Peyer's patch (tissue), 4 donors: Measurements from ENCODE around the gene BRCC3. TPM values are rescaled to one million over a fixed set of nuclear protein-coding genes. Genes with fewer than 3 reads are reported as not detected.
A peak's percentile ranks its signal among the peaks of the same experiment; 100 is the strongest.

Source experiments
- DNase-seq, 3 donors: peaks; one replicate each; pipeline ENCODE4 v3.0.0-alpha.2; 2017 to 2019
- H3K27ac ChIP-seq, 4 donors: fragments of 200-600 bp; sonication (generic); one replicate each; pipeline ENCODE4 v1.5.1; 2016 to 2019
- H3K27me3 ChIP-seq, 2 donors: fragments of 200-600 bp; sonication (generic); one replicate each; pipeline ENCODE4 v1.5.1; 2019
- H3K36me3 ChIP-seq, 3 donors: fragments of 200-600 bp; sonication (generic); one replicate each; pipeline ENCODE4 v1.5.1; 2016 to 2019
- H3K4me1 ChIP-seq, 4 donors: fragments of 200-600 bp; sonication (generic); one replicate each; pipeline ENCODE4 v1.5.1; 2016 to 2019
- H3K4me3 ChIP-seq, 4 donors: fragments of 200-600 bp; sonication (generic); 1 replicate in 3 of 4; 2 replicates in 1 of 4; pipeline ENCODE4 v1.5.1; 2016 to 2019; ENCODE audit warnings: mild to moderate bottlenecking in 1 of 4
- H3K9me3 ChIP-seq, 4 donors: fragments of 200-600 bp; sonication (generic); one replicate each; pipeline ENCODE4 v1.5.1; 2016 to 2019; ENCODE audit warnings: mild to moderate bottlenecking in 1 of 4
- CTCF ChIP-seq, 6 experiments: fragments of 450-650 bp in 4 of 6; fragments of 200-600 bp in 2 of 6; sonication (generic) in 1 of 6; IDR thresholded peaks; one replicate each; pipeline ENCODE4 v1.5.1; 2017 to 2019; ENCODE audit warnings: antibody characterized with exemption in 6 of 6, mild to moderate bottlenecking in 3 of 6, moderate library complexity in 1 of 6
- POLR2A ChIP-seq, 2 donors: fragments of 450-650 bp; IDR thresholded peaks; one replicate each; pipeline ENCODE4 v1.5.1; 2017; ENCODE audit warnings: antibody characterized with exemption in 2 of 2, mild to moderate bottlenecking in 2 of 2, moderate library complexity in 2 of 2
- total RNA-seq, 4 donors: library from RNA; depleted of rRNA; stranded (reverse); fragments of >200 nt; gene quantifications; one replicate each; pipeline ENCODE4 v1.1.0, GENCODE V29; 2016

BRCC3 gene
- total RNA-seq, 4 donors from 2014 or later = 14.7 to 24.8 (median 18.6) TPM

- H3K4me1 ChIP-seq = no peaks in the 10 kb centered on the region
- H3K9me3 ChIP-seq = no peaks in the 10 kb centered on the region
- no peaks in the 10 kb centered on the region for H3K36me3 ChIP-seq
- DNase-seq = no peak
- no peak overlapping the region for H3K27ac ChIP-seq
- H3K27me3 ChIP-seq = no peaks in the 10 kb centered on the region
- no peak for TF ChIP-seq POLR2A (IDR thresholded peaks at IDR 0.05)
- TF ChIP-seq CTCF (IDR thresholded peaks at IDR 0.05) = no peak
- H3K4me3 ChIP-seq = no peak overlapping the region
Observed at GRCh38 chrX:155046129-155046810, 25.0 kb upstream of the BRCC3 start.

GRCh38 chrX:155046811-155047528, 24.3 kb upstream of the BRCC3 start:
- H3K4me3 ChIP-seq = no peak overlapping the region
- H3K27me3 ChIP-seq = no peaks in the 10 kb centered on the region
- H3K27ac ChIP-seq = no peak overlapping the region
- H3K36me3 ChIP-seq = no peaks in the 10 kb centered on the region
- H3K4me1 ChIP-seq = no peaks in the 10 kb centered on the region
- no peak for TF ChIP-seq CTCF (IDR thresholded peaks at IDR 0.05)
- H3K9me3 ChIP-seq = no peaks in the 10 kb centered on the region
- no peak for DNase-seq

- Histone ChIP-seq H3K36me3 (no peaks in the 10 kb centered on the region), H3K27me3 (no peaks in the 10 kb centered on the region), H3K4me3 (no peak overlapping the region), H3K27ac (no peak overlapping the region), H3K9me3 (no peaks in the 10 kb centered on the region), H3K4me1 (no peaks in the 10 kb centered on the region)
- DNase-seq = peak in 2 of 3 donors; percentile 46 to 63
- peak in 4 of 6 experiments; percentile 37 to 53 (median 42) for TF ChIP-seq CTCF (IDR thresholded peaks at IDR 0.05)
- TF ChIP-seq POLR2A (IDR thresholded peaks at IDR 0.05) = no peak
Observed at GRCh38 chrX:155048977-155049619, 22.2 kb upstream of the BRCC3 start.

- Histone ChIP-seq H3K27me3 (no peaks in the 10 kb centered on the region), H3K9me3 (no peaks in the 10 kb centered on the region), H3K4me3 (no peak overlapping the region), H3K27ac (no peak overlapping the region), H3K36me3 (no peaks in the 10 kb centered on the region), H3K4me1 (peaks cover 0 to 5% (median 0%) of the 10 kb centered on the region in 4 donors)
- DNase-seq = no peak
- TF ChIP-seq POLR2A (IDR thresholded peaks at IDR 0.05) = no peak
- TF ChIP-seq CTCF (IDR thresholded peaks at IDR 0.05) = no peak
Observed at GRCh38 chrX:155052738-155053498, 18.4 kb upstream of the BRCC3 start.

DNA sequence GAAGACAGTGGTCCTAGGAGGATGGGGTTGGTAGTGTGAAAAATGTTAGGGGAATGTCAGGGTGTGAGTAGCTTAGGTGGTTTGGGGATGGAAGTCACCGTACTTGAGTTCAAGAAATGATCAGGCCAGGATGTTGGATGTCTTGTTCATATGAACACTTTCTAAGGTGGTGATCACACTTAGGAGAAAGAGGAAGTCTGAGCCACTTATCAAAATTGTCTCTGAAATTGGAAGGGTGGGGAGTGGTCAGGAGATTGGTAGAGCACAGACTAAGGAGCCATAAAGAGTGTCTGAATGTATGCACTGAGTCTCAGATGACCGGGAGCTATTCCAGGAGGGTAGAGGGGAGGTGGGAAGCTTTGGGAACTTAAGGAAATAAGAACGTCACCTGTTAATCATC, 17.7 kb upstream of the BRCC3 start:
- no peak overlapping the region for H3K4me3 ChIP-seq
- no peaks in the 10 kb centered on the region for H3K9me3 ChIP-seq
- no peaks in the 10 kb centered on the region for H3K27me3 ChIP-seq
- TF ChIP-seq CTCF (IDR thresholded peaks at IDR 0.05) (no peak), POLR2A (IDR thresholded peaks at IDR 0.05) (no peak)
- H3K36me3 ChIP-seq = no peaks in the 10 kb centered on the region
- DNase-seq = no peak
- peaks cover 0 to 5% (median 0%) of the 10 kb centered on the region in 4 donors for H3K4me1 ChIP-seq
- no peak overlapping the region for H3K27ac ChIP-seq
